GM19238 (cell line): Measurements from ENCODE around the gene TOR1B.
"Not testable (repeated sequence)": the region's sequence is repeated elsewhere in the genome, so short reads cannot be mapped to it uniquely, and the experiment has no call there.

Experiments used
- DNase-seq: peaks from one replicate; pipeline ENCODE4 v3.0.0; 2011; ENCODE audit warnings: low spot score; ENCODE audit not compliant: insufficient read length

Gene TOR1B

DNA sequence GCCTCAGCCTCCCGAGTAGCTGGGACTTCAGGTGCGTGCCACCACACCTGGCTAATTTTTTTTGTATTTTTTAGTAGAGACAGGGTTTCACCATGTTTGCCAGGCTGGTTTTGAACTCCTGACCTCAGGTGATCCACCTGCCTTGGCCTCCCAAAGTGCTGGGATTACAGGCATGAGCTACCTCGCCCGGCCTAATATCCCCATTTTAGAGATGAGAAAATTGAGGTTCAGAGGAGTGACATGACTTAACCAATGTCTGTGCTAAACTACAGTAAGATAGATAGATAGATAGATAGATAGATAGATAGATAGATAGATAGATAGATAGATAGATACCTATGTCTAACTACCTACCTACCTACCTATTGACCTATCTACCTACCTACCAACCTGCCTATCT, 26.9 kb upstream of the TOR1B start:
- DNase-seq = not testable (repeated sequence)

DNA sequence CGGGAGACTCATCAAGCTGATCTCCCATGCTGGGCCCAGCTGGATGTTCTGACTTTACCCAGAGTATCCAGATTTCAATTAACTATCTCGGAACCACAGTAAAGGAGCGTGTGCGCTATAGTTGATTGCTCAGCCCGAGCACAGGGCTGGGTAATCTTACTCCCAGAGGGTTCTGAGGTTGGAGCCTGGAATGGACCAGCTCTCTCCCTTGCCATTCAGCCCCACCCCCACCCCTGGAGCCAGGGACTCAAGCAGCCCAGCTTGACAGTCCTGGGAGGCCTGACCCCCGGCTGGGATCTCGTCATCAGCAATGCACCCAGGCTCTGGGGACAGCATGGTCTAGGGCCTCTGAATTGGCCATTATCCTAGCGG, 26.4 kb upstream of the TOR1B start:
- no peak for DNase-seq

DNA sequence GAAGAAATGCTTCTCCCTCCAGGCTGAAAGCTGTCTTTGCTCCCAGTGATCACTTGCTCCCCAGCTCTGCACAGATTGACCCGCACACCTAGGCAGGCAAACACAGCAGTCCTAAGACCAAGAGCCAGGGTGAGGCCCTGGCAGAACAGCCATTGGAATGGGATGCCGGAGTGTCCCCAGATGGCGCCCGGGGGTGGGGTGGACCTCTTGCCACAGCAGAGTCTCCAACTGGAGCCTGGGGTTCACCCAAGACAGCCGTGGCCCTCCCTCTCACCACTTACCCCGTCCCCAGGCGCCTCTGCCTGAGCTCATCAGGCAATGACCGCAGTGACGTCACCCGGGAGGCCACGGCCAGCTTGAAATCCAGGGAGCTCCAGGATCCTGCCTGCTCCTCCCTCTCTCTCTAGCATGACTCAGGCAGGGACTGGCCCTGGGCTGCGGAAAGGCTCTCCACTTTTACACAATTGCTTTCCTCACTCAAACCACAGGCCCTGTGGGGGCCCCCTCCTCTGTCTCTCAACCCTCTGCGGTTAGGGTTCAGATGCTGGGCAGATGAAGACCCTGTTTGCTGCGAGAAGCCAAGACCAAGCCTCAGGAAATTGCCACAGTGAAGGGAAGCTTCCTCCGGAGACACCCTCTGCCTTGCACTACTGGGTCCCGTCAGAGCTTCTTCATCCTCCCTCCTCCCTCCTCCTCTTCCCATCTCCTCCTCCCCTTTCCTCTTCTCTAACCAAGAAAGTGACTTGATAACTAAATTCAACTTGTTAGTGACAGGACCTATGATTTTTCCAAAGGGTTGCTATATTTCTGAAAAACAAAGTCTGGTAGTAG, 25.8 kb upstream of the TOR1B start:
- DNase-seq = no peak

DNA sequence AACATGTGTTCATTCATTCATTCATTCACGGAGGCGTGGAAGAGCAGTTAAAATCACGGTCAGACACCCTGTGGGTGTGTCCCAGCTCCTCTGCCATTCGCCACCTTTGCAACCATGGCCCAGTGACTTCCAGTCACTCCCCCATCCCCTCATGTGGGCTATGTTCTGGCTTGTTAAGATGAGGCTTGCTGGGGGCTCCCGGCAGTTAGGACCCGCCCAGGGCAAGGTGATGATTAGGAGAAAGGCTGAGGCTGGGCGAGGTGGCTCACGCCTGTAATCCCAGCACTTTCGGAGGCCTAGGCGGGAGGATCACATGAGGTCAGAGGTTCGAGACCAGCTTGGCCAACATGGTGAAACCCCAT, 25.2 kb upstream of the TOR1B start:
- no peak for DNase-seq

DNA sequence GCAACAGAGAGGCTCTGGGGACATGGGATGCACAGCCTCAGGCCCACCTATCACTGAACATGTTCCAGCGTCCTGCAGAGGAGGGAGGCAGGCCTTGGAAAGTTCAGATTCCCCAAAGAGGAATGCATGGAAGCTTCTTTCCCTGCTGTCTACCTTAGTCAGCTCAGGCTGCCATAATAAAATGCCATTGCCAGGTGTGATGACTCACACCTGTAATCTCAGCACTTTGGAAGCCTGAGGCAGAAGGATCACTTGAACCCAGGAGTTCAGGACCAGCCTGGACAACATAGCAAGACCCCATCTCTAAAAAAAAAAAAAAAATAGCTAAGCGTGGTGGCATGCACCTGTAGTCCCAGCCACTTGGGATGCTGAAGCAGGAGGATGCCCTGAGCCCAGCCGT, 24.5 kb upstream of the TOR1B start:
- DNase-seq = no peak

DNA sequence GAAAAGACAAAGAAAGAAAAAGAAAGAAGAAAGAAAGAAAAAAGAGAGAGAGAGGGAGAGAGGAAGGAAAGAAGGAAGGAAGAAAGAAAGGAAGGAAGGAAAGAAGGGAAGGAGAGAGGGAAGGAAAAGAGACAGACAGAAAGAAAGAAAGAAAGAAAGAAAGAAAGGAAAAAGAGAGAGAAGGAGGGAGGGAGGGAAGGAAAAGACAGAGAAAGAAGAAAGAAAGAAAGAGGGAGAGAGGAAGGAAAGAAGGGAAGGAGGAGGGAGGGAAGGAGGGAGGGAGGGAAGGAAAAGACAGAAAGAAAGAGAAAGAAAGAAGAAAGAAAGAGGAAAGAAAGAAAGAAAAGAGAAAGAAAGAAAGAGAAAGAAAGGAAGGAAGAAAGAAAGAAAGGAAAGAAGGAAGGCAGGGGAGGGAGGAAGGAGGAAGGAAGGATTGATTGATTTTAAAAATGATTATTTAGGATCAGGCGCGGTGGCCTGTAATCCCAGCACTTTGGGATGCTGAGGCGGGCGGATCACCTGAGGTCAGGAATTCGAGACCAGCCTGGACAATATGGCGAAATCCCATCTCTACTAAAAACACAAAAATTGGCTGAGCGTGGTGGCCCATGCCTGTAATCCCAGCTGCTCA, 23.3 kb upstream of the TOR1B start:
- no peak for DNase-seq

DNA sequence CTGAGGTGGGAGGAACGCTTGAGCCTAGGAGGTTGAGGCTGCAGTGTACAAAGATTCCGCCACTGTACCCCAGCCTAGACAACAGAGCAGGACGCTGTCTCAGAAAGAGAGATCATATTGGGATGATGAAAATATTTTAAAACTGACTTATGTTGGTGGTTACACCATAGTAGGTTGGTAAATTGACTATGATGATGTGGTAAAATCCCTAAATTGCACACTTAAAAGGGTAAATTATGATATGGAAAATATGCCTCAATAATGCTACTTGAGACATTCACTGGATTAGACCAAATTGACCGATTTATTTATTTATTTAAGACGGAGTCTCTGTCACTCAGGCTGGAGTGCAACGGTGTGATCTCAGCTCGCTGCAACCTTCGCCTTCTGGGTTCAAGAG, 21.9 kb upstream of the TOR1B start:
- no peak for DNase-seq

DNA sequence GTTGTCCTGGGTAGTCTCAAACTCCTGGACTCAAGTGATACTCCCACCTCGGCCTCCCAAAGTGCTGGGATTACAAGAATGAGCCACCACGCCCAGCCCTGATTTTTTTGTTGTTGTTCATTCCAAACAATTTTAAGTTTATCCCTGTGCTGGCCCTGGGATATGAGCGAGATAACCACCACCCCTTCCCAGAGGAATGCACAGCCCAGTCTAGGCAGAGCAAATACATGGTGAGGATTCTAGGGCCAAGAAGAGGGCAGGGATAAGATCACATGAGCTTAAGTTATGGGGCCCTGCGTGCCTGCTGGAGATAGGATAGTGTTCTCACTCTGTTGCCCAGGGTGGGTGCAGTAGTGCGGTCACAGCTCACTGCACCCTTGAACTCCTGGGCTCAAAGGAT, 21.0 kb upstream of the TOR1B start:
- DNase-seq = no peak

DNA sequence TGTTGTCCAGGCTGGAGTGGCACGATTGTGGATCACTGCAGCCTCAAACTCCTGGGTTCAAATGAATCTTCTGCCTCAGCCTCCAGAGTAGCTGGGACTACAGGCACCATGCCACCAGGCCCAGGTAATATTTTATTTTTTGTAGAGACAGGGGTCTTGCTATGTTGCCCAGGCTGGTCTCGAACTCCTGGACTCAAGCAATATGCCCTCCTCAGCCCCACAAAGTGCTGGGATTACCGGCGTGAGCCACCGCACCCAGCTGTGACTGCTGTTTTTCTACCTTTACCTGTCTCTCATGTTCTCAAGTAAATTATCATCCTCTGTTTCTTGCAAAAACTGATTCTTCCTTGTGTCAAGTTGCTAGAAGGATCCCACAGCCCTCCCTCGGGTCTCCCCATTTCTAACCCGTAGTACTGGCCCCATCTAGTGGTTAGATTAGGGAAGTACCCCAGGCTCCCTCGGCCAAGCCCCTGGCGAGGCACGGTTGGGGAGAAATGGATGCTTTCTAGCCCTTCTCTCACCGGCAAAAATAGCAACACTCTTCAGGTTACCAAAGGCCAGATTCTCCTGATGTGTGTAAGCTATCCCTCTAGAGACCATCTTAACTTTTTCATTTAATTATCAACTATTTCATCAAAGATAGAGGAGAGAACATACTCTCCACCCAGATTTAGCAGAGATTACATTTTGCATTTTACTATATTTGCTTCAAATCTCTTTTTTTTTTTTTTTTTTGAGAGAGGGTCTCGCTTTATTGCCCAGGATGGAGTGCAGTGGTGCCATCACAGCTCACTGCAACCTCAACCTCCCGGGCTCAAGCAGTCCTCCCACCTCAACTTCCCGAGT, 19.2 kb upstream of the TOR1B start:
- DNase-seq = peak; percentile 78

DNA sequence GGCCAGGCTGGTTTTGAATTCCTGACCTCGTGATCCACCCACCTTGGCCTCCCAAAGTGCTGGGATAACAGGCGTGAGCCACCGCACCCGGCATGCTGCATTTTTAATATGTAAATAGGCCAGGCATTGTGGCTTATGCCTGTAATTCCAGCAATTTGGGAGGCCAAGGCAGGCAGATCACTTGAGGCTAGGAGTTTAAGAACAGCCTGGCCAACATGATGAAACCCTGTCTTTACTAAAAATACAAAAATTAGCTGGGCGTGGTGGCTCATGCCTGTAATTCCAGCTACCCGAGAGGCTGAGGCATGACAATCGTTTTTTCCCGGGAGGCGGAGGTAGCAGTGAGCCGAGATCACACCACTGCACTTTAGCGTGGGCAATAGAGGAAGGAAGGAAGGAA, 18.0 kb upstream of the TOR1B start:
- DNase-seq = not testable (repeated sequence)

DNA sequence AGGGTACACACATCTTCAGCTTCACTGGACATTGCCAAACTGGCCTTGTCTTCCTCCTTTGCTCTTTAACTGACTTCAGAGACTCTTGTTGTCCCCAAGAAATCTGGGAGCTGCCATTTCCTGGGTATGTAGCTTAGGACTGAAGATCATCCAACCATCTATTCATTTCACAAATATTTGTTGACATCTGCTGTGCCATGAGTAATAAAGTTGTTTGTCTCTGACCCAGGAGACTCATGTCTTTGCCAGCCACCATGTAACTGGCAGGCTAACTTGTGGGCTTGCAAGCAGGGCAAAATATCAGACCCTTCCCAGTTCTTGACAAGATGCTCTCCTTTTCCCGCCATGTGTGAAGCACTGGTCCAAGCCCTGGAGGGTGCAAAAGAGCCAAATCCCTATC, 17.1 kb upstream of the TOR1B start:
- no peak for DNase-seq

DNA sequence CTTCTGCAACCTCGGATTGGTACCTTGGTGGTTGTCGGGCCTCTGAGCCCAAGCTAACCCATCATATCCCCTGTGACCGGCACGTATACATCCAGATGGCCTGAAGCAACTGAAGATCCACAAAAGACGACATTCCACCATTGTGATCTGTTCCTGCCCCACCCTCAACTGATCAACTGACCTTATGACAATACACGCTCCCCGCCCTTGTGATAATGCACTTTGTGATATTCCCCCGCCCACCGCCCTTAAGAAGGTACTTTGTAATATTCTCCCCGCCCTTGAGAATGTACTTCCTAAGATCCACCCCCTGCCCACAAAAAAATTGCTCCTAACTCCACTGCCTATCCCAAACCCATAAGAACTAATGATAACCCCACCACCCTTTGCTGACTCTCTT, 16.5 kb upstream of the TOR1B start:
- DNase-seq = no peak

DNA sequence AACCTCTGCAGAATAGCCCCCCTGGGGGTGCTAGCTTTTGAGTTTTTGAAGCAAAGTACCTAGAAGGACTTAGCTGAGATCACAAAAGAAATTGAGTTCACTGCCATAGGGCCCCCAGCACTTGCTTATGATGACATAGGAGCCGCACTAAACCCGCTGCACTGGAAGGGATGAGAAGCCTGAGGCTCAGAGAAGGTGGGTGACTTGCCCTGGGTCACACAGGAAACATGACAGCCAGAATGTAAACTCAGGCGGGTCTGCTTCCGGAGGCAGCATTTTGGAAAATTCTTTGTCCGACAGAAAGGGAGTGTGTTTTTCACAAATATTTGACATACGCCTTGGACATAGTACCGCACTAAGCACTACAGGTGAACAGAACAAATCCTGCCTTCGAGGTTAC, 8.4 kb upstream of the TOR1B start:
- DNase-seq = no peak

DNA sequence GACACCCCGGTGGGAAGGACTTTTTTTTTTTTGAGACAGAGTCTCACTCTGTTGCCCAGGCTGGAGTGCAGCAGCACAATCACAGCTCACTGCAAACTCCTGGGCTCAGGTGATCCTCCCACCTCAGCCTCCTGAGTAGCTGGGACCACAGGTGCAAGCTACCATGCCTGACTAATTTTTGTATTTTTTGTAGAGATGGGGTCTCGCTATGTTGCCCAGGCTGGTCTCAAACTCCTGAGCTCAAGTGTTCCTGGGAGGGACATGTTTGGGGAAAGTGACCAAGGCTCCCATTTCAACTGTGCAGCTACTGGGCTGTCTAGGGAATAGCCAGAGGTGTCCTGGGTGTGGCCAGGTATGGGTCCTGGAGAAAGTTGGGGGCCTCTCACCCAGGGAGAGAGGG, 7.0 kb upstream of the TOR1B start:
- not testable (repeated sequence) for DNase-seq

DNA sequence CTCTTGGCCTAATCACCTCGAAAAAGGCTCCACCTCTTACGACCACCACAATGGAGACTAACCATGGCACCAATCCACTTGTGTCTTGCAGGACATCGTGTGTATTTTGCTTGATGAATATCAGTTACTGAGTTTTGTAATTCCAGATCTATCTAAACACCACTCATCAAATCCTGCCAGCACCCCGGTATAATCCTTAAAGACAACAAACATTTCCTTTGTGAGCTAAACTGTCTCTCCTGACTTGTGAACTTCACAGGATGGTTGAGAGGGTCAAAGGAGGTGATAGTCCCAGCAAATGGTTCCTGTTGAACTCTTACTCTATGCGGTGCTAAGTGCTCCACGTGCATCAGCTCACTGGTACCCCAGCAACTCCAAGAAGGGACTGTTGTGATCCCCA, 4.0 kb upstream of the TOR1B start:
- DNase-seq = no peak

DNA sequence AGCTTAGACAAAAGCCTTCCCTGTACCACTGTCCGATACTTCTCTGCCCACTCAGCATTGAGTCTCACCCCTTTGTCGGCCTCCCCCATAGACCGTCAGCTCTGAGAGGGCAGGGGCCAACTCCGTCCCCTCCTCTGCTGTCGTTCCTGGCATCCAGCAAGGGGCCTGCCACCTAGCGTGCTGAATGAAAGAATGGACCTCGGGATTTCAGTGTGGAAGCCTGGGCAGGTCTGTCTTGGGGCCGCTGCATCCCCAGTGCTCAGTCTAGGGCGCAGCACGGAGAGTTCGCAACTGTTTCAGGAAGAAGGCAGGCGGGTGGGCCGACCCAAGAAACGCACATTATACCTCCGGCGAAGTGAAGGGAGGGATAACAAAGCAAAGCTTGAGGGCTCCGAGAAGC, 1.5 kb upstream of the TOR1B start:
- DNase-seq = no peak

DNA sequence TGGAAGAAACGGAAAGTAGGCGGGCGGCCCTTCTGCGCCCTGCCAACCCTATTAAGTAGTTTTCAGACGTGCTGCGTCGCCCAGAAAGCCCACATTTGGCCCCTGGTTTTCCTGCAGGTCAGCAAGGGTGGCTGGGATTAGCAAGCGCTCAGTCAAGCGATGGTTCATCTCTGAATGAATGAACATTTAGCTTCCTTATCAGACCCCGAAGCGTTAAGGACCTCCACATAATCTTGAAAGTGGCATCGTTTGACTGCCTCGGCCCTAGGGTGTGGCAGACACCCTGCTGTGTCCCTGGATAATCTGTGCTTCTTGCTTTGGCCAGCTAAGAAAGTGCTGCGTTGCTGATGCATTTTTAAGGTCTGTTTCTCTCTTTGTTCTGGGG, 684 bp downstream of the TOR1B start:
- no peak for DNase-seq

DNA sequence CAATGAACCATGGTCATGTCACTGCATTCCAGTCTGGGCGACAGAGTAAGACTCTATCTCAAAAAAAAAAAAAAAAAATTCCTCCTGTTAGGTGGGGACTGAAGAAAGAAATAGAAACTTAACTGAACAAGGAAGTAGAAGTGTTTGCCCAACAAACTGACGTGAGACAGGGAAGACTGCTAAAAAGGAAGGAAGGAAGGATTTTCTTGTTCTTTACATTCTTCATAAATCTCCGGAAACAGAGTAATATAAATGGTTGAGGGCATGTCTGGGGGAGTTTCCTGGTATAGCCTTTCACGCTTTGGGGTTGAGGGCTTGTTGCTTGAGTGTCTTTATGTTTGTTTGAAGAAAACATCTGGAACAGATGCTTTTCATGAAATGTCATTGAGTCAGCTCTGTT, 3.1 kb downstream of the TOR1B start:
- DNase-seq = no peak

DNA sequence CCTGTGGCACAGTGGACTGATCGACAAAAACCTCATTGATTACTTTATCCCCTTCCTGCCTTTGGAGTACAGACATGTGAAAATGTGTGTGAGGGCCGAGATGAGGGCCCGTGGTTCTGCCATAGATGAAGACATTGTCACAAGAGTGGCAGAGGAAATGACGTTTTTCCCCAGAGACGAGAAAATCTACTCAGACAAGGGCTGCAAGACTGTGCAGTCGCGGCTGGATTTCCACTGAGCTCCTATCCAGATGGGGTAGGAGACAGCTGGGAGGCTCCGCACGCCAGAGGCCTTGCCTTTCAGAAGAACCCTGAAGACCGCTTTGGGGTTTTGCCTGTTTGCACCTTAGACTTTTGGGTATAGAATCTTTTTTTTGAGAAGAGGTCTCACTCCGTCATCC, 6.4 kb downstream of the TOR1B start:
- no peak for DNase-seq

DNA sequence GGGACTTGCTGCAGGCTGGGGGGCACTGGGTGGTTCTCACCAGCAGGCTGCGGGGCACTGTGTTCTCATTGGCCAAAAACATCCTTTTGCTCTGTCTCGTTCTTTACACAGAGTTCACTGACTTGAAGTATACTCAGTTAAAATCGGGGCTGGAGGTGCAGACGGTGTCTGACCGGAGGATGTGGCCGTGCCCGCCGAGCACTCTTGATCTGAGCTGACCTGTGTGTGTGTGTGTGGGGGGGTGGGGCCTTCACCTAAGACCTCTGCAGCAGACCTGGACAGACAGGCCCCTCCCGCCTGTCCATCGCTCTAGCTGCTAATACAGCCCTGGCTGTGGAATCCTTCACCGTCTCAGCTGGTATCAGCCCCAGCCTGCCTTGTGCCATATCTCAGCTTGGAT, 7.1 kb downstream of the TOR1B start:
- no peak for DNase-seq

DNA sequence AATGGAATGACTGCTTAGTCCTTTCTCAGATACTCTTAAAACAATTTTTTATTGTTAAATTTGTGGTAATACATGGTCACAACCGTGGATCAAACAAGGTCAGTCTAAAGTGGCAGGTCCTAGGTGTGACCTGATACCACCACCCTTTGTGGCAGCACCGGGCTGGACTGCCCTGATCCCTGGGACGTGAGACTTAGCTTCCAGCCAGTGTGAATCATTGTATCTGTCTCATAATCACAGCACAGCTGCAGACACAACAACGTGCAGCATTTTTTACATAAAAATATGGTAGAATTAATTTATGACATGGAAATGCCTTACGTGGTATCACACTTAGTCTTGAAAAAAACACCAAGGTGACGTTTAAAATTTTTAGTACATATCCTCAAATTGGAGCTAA, 7.8 kb downstream of the TOR1B start:
- DNase-seq = no peak

DNA sequence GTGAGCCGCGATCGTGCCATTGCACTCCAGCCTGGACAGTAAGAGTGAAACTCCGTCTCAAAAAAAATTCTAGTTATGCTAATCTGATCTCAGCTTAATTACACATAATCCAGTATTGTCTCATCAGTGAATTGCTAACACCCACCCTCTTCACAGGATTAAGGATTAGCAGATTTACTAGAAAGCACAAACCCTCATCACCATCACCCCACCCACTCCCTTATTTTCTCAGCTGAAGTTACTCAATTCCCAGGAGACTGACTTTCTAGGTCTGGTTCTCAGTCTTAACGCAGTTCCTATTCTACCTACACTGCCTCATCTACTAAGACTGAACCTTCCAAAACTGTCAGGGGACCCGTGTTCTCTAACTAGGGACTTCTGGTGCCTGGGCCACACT, 9.0 kb downstream of the TOR1B start:
- no peak for DNase-seq

DNA sequence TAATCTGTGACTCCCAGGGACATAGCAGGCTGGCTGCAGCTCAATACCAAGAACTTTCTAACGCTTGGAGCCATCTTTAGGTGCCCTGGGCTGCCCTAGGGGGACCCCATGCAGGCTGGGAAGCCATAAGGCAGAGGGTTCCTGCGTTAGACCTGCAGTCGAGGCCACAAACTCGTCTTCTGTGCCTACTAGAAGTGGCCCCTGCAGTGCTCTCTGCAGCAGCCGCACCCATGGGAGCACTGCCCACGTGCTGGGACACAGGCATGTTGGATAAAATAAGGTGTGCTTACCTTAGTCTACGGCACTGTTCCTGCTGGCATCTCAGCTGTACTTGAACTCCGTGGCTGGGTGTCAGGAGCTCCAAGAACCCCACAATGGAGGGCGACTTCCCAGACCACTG, 9.4 kb downstream of the TOR1B start:
- DNase-seq = no peak
